Stimulated activated CD8-positive, alpha-beta memory T cell treated with anti-CD3 and anti-CD28 coated beads, Interleukin-15, amount 100 ng/mL, for 1 hour (primary cell): Measurements from ENCODE around the gene HIPK4.
"Not testable (repeated sequence)": the region's sequence is repeated elsewhere in the genome, so short reads cannot be mapped to it uniquely, and the experiment has no call there.

ENCODE experiments used
- DNase-seq: peaks from one replicate; pipeline ENCODE4 v3.0.0-alpha.2; 2020; ENCODE audit warnings: low read depth

Gene HIPK4

GRCh38 chr19:40417643-40417981, 27.6 kb upstream of the HIPK4 start:
- DNase-seq, result no peak

GRCh38 chr19:40416918-40417642, 27.1 kb upstream of the HIPK4 start:
- no peak for DNase-seq

GRCh38 chr19:40415768-40416167, 25.8 kb upstream of the HIPK4 start:
- DNase-seq, result no peak

GRCh38 chr19:40414542-40415535, 24.9 kb upstream of the HIPK4 start:
- DNase-seq, result no peak

GRCh38 chr19:40413291-40413845, 23.4 kb upstream of the HIPK4 start, which contains the start of gene PRX:
PRX (minus strand) TSS chr19:40413378; CDS start chr19:40407932, 5,446 bp downstream.
- no peak for DNase-seq

GRCh38 chr19:40412866-40413265, 22.9 kb upstream of the HIPK4 start:
- no peak for DNase-seq

GRCh38 chr19:40411958-40412499, 22.0 kb upstream of the HIPK4 start:
- DNase-seq, result no peak

GRCh38 chr19:40411125-40411842, 21.3 kb upstream of the HIPK4 start:
- no peak for DNase-seq

GRCh38 chr19:40410030-40410389, 20.0 kb upstream of the HIPK4 start:
- no peak for DNase-seq

GRCh38 chr19:40408598-40408925, 18.6 kb upstream of the HIPK4 start:
- not testable (repeated sequence) for DNase-seq

- no peak for DNase-seq
These were observed 18.0 kb upstream of the HIPK4 start for GRCh38 chr19:40407714-40408597.

GRCh38 chr19:40403262-40403984, 13.4 kb upstream of the HIPK4 start:
- DNase-seq, result peak; percentile 63

- DNase-seq, result no peak
These were observed 10.6 kb upstream of the HIPK4 start for GRCh38 chr19:40400559-40400958.

- DNase-seq, result peak; percentile 30
These were observed 8.6 kb upstream of the HIPK4 start for GRCh38 chr19:40398417-40399131.

GRCh38 chr19:40397568-40397906, 7.6 kb upstream of the HIPK4 start:
- DNase-seq, result no peak

- DNase-seq, result no peak
These were observed 7.0 kb upstream of the HIPK4 start for GRCh38 chr19:40396886-40397567.

- DNase-seq, result no peak
These were observed 6.0 kb upstream of the HIPK4 start for GRCh38 chr19:40395956-40396355.

GRCh38 chr19:40394816-40395210, 4.8 kb upstream of the HIPK4 start:
- DNase-seq, result no peak
